OCI-LY1 (cell line): ENCODE measurements around the gene KLB.
"Not testable (repeated sequence)": the region's sequence is repeated elsewhere in the genome, so short reads cannot be mapped to it uniquely, and the experiment has no call there.

Experiments used
- H2AFZ ChIP-seq: fragments of 200-600 bp; sonication (generic), shearing (Covaris generic); 2 replicates; pipeline ENCODE4 v1.6.0; 2014; ENCODE audit warnings: antibody characterized with exemption, mild to moderate bottlenecking, low read length
- H3F3A ChIP-seq: fragments of 200-600 bp; sonication (generic), shearing (Covaris generic); 2 replicates; pipeline ENCODE4 v1.6.0; 2014; ENCODE audit warnings: mild to moderate bottlenecking, antibody characterized with exemption, low read length, moderate library complexity; ENCODE audit not compliant: insufficient read depth
- H3K27ac ChIP-seq: fragments of 200-600 bp; sonication (generic); 2 replicates; pipeline ENCODE4 v1.5.1; 2014; ENCODE audit warnings: low read length, mixed run types, mild to moderate bottlenecking, low read depth; ENCODE audit not compliant: poor library complexity, severe bottlenecking
- H3K27me3 ChIP-seq: fragments of 200-600 bp; sonication (generic); 2 replicates; pipeline ENCODE4 v1.6.0; 2014; ENCODE audit warnings: antibody characterized with exemption, mild to moderate bottlenecking, low read length, moderate library complexity; ENCODE audit not compliant: insufficient read depth
- H3K36me3 ChIP-seq: fragments of 200-600 bp; sonication (generic); 2 replicates; pipeline ENCODE4 v1.6.1; 2014; ENCODE audit warnings: mild to moderate bottlenecking, antibody characterized with exemption, low read length, moderate library complexity, mixed read lengths; ENCODE audit not compliant: insufficient read depth
- H3K4me1 ChIP-seq: fragments of 200-600 bp; sonication (generic); 2 replicates; pipeline ENCODE4 v1.5.1; 2014; ENCODE audit warnings: mild to moderate bottlenecking, low read length, moderate library complexity; ENCODE audit not compliant: insufficient read depth, severe bottlenecking
- H3K4me2 ChIP-seq: fragments of 200-600 bp; sonication (generic), shearing (Covaris generic); 2 replicates; pipeline ENCODE4 v1.6.1; 2014; ENCODE audit warnings: low read length
- H3K4me3 ChIP-seq: fragments of 200-600 bp; sonication (generic); 2 replicates; pipeline ENCODE4 v1.5.1; 2014; ENCODE audit warnings: low read length, low read depth, mild to moderate bottlenecking, mixed read lengths; ENCODE audit not compliant: poor library complexity, severe bottlenecking
- H3K79me2 ChIP-seq: fragments of 200-600 bp; shearing (Covaris generic); 2 replicates; pipeline ENCODE4 v1.6.1; 2016; ENCODE audit warnings: mixed run types, low read length, mixed read lengths; ENCODE audit not compliant: insufficient read depth
- H3K9ac ChIP-seq: fragments of 200-600 bp; sonication (generic), shearing (Covaris generic); 2 replicates; pipeline ENCODE4 v1.6.1; 2014; ENCODE audit warnings: mild to moderate bottlenecking, low read length, mixed read lengths
- H3K9me2 ChIP-seq: fragments of 200-600 bp; sonication (generic), shearing (Covaris generic); 2 replicates; pipeline ENCODE4 v1.6.1; 2014; ENCODE audit warnings: low read depth, mild to moderate bottlenecking, low read length, mixed read lengths
- H3K9me3 ChIP-seq: fragments of 200-600 bp; shearing (Covaris generic); 2 replicates; pipeline ENCODE4 v1.6.1; 2014; ENCODE audit warnings: low read length, mixed read lengths
- H4K20me1 ChIP-seq: fragments of 200-600 bp; sonication (generic), shearing (Covaris generic); 2 replicates; pipeline ENCODE4 v1.6.0; 2016; ENCODE audit warnings: mild to moderate bottlenecking, low read length; ENCODE audit not compliant: insufficient read depth
- EZH2 ChIP-seq: fragments of 200-600 bp; sonication (generic), shearing (Covaris generic); IDR thresholded peaks from 2 replicates; pipeline ENCODE4 v1.8.0; 2017; ENCODE audit warnings: borderline replicate concordance, mixed run types, mild to moderate bottlenecking, antibody characterized with exemption, low read length, moderate library complexity, mixed read lengths
- TF ChIP-seq, protein P1 (sequence below): fragments of 200-600 bp; sonication (generic), shearing (Covaris generic); IDR thresholded peaks from 2 replicates; pipeline ENCODE4 v1.5.1; 2017; ENCODE audit warnings: mild to moderate bottlenecking, antibody characterized with exemption, low read length, moderate library complexity, mixed read lengths

The KLB gene

GRCh38 chr4:39456946-39457763 lies 50.4 kb downstream of the KLB start:
- H3K27me3 ChIP-seq, result no peaks in the 10 kb centered on the region
- no peak overlapping the region for H3K27ac ChIP-seq
- no peaks in the 10 kb centered on the region for H3K9me2 ChIP-seq
- peaks cover 22% of the 10 kb centered on the region for H3K79me2 ChIP-seq
- no peaks in the 10 kb centered on the region for H3K9me3 ChIP-seq
- TF ChIP-seq, protein P1, sequence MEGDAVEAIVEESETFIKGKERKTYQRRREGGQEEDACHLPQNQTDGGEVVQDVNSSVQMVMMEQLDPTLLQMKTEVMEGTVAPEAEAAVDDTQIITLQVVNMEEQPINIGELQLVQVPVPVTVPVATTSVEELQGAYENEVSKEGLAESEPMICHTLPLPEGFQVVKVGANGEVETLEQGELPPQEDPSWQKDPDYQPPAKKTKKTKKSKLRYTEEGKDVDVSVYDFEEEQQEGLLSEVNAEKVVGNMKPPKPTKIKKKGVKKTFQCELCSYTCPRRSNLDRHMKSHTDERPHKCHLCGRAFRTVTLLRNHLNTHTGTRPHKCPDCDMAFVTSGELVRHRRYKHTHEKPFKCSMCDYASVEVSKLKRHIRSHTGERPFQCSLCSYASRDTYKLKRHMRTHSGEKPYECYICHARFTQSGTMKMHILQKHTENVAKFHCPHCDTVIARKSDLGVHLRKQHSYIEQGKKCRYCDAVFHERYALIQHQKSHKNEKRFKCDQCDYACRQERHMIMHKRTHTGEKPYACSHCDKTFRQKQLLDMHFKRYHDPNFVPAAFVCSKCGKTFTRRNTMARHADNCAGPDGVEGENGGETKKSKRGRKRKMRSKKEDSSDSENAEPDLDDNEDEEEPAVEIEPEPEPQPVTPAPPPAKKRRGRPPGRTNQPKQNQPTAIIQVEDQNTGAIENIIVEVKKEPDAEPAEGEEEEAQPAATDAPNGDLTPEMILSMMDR, result no peak
- TF ChIP-seq EZH2, result no peak
- peak overlapping the region; percentile 98 for H3K4me2 ChIP-seq
- H3K9ac ChIP-seq, result peak overlapping the region; percentile 92
- H3K4me1 ChIP-seq, result peaks cover 30% of the 10 kb centered on the region
- H3F3A ChIP-seq, result peaks cover 8% of the 10 kb centered on the region; the same call in 1 of the 2 replicates
- no peak overlapping the region for H2AFZ ChIP-seq
- H3K36me3 ChIP-seq, result peaks cover 70% of the 10 kb centered on the region
- peaks cover 7% of the 10 kb centered on the region; the same call in 1 of the 2 replicates for H4K20me1 ChIP-seq
- peak overlapping the region; percentile 90 for H3K4me3 ChIP-seq

- peaks cover 67% of the 10 kb centered on the region for H3K36me3 ChIP-seq
- H3K27ac ChIP-seq, result peak overlapping the region; percentile 81
- H3K4me2 ChIP-seq, result peak overlapping the region; percentile 98
- peaks cover 30% of the 10 kb centered on the region for H3K4me1 ChIP-seq
- not testable (repeated sequence) for H3K9me2 ChIP-seq, H4K20me1 ChIP-seq, H2AFZ ChIP-seq, H3F3A ChIP-seq, H3K27me3 ChIP-seq, H3K9me3 ChIP-seq
- peaks cover 22% of the 10 kb centered on the region for H3K79me2 ChIP-seq
- peak overlapping the region; percentile 92 for H3K9ac ChIP-seq
- peak overlapping the region; percentile 90 for H3K4me3 ChIP-seq
These were observed 51.4 kb downstream of the KLB start for GRCh38 chr4:39458161-39458504.

GRCh38 chr4:39458505-39459300 lies 52.0 kb downstream of the KLB start, which contains the start of the genes LIAS and RPL9:
LIAS (plus strand) TSS chr4:39459056; CDS start chr4:39459118, 62 bp downstream.
RPL9 (minus strand) TSS chr4:39458922; CDS start chr4:39458439, 483 bp downstream.
- peaks cover 66% of the 10 kb centered on the region for H3K36me3 ChIP-seq
- TF ChIP-seq, protein P1, result no peak
- no peak for TF ChIP-seq EZH2
- peaks cover 30% of the 10 kb centered on the region for H3K4me1 ChIP-seq
- no peaks in the 10 kb centered on the region for H3K27me3 ChIP-seq
- H3K9ac ChIP-seq, result peak within 1 kb of the TSS; percentile 92
- H4K20me1 ChIP-seq, result peaks cover 7% of the 10 kb centered on the region; the same call in 1 of the 2 replicates
- H3K9me3 ChIP-seq, result no peaks in the 10 kb centered on the region
- H3K27ac ChIP-seq, result peak within 1 kb of the TSS; percentile 81
- peak within 1 kb of the TSS; percentile 90 for H3K4me3 ChIP-seq
- no peak within 1 kb of the TSS for H2AFZ ChIP-seq
- peaks cover 22% of the 10 kb centered on the region for H3K79me2 ChIP-seq
- peak within 1 kb of the TSS; percentile 98 for H3K4me2 ChIP-seq
- H3K9me2 ChIP-seq, result no peaks in the 10 kb centered on the region
- H3F3A ChIP-seq, result 0 out of 2 replicates have a peak, but pooled peaks cover 3% of the 10 kb centered on the region
